HT-29 (cell line): ENCODE data around the gene RELN. TPM values are rescaled to one million over a fixed set of nuclear protein-coding genes. Genes with fewer than 3 reads are reported as not detected.

Experiments
- small RNA-seq: library from RNA; depleted of rRNA; stranded (forward); fragments of <200 nt; gene quantifications from one replicate; pipeline ENCODE3, GENCODE V24; 2014
- total RNA-seq: library from RNA; depleted of rRNA; stranded (reverse); fragments of >200 nt; shearing (Covaris generic); gene quantifications from 2 replicates; pipeline ENCODE4 v1.2.3, GENCODE V29; 2014; rRNA removed

RELN gene
- total RNA-seq, 1 experiment from 2014 or later: not detected

Small RNAs within 50 kb of the gene (small RNA-seq; reads per million reads assigned to genes)
- gene RF00019: not detected

Other genes starting within 250 kb of the RELN start
- gene ORC5, start 218.4 kb upstream of the RELN start, total RNA-seq: 56.5 and 73.6 TPM in 2 replicates